GM12892 (cell line): ENCODE results near the gene COX19. TPM values are rescaled to one million over a fixed set of nuclear protein-coding genes. Genes with fewer than 3 reads are reported as not detected.

Experiments
- DNase-seq: peaks from one replicate; pipeline ENCODE4 v3.0.0; 2011; ENCODE audit not compliant: insufficient read length
- FAIRE-seq: peaks from 2 replicates; lab custom pipeline; 2011; peaks lifted over from hg19 to GRCh38; lab: Jason Lieb, UNC
- POLR2A ChIP-seq: IDR thresholded peaks from 2 replicates; pipeline ENCODE4 v1.6.1; 2011; ENCODE audit warnings: low read depth, low read length, control low read depth
- POLR2AphosphoS5 ChIP-seq: IDR thresholded peaks from 2 replicates; pipeline ENCODE4 v1.6.1; 2011; ENCODE audit warnings: low read depth, low read length, control low read depth
- TAF1 ChIP-seq: IDR thresholded peaks from 2 replicates; pipeline ENCODE4 v1.6.1; 2011; ENCODE audit warnings: low read depth, mild to moderate bottlenecking, control low read depth, low read length, borderline replicate concordance
- polyA plus RNA-seq: library from polyadenylated mRNA; unstranded; fragments of >200 nt; gene quantifications from one replicate; pipeline ENCODE4 v1.2.1, GENCODE V29; 2012; ENCODE audit warnings: missing spikeins, inconsistent platforms; ENCODE audit not compliant: missing spikeins

The COX19 gene
- 10.9 TPM for polyA plus RNA-seq

- peak; percentile 90 for TF ChIP-seq POLR2A
- peak; percentile 68; the same call in 1 of the 2 replicates for TF ChIP-seq TAF1
- peak; percentile 79 for TF ChIP-seq POLR2AphosphoS5
- FAIRE-seq (peak; percentile 76), DNase-seq (peak; percentile 92)
These were observed at the start of gene COX19 for GRCh38 chr7:974820-975681. COX19 (minus strand) TSS chr7:975549; CDS start chr7:975509, 40 bp downstream.

GRCh38 chr7:1024331-1024841 lies 49.0 kb upstream of the COX19 start:
- DNase-seq, result peak; percentile 78

GRCh38 chr7:1022801-1023465 lies 47.6 kb upstream of the COX19 start:
- TF ChIP-seq TAF1, result no peak
- peak; percentile 31; the same call in 1 of the 2 replicates for TF ChIP-seq POLR2AphosphoS5
- no peak for TF ChIP-seq POLR2A
- FAIRE-seq (peak; percentile 81), DNase-seq (no peak)

More at GRCh38 chr7:1024331-1024841, 49.0 kb upstream of the COX19 start:
- no peak for TF ChIP-seq POLR2A
- 0 out of 2 replicates have a peak, but pooled peaks have one; percentile 14 for TF ChIP-seq POLR2AphosphoS5
- peak; percentile 96 for FAIRE-seq

- FAIRE-seq, result no peak
- TF ChIP-seq POLR2A (no peak), POLR2AphosphoS5 (no peak), TAF1 (no peak)
These were observed 47.0 kb upstream of the COX19 start for GRCh38 chr7:1022356-1022755.

GRCh38 chr7:1021931-1022330 lies 46.6 kb upstream of the COX19 start:
- FAIRE-seq, result no peak
- TF ChIP-seq TAF1 (no peak), POLR2AphosphoS5 (no peak), POLR2A (no peak)
- no peak for DNase-seq

More at GRCh38 chr7:1022356-1022755, 47.0 kb upstream of the COX19 start:
- no peak for DNase-seq

- TF ChIP-seq POLR2AphosphoS5 (no peak), TAF1 (no peak), POLR2A (no peak; the same call in 1 of the 2 replicates)
These were observed 46.0 kb upstream of the COX19 start for GRCh38 chr7:1021366-1021765.

GRCh38 chr7:1020849-1021251 lies 45.5 kb upstream of the COX19 start:
- DNase-seq, result no peak
- TF ChIP-seq TAF1, result no peak
- no peak for TF ChIP-seq POLR2A
- TF ChIP-seq POLR2AphosphoS5, result no peak
- no peak for FAIRE-seq

More at GRCh38 chr7:1021366-1021765, 46.0 kb upstream of the COX19 start:
- no peak for FAIRE-seq
- DNase-seq, result no peak

GRCh38 chr7:1019789-1020610 lies 44.7 kb upstream of the COX19 start:
- DNase-seq (no peak), FAIRE-seq (no peak)
- TF ChIP-seq POLR2AphosphoS5, result no peak
- no peak for TF ChIP-seq TAF1
- no peak for TF ChIP-seq POLR2A

- FAIRE-seq (no peak), DNase-seq (no peak)
- TF ChIP-seq POLR2A (no peak), TAF1 (no peak), POLR2AphosphoS5 (no peak)
These were observed 44.0 kb upstream of the COX19 start for GRCh38 chr7:1019255-1019785.

- FAIRE-seq (no peak), DNase-seq (no peak)
- TF ChIP-seq POLR2A (no peak), TAF1 (no peak), POLR2AphosphoS5 (no peak; the same call in 1 of the 2 replicates)
These were observed 43.0 kb upstream of the COX19 start for GRCh38 chr7:1018334-1018695.
